Trophoblast cell (in vitro differentiated cells and primary cell): Measurements from ENCODE around the gene INPP1.

Experiments used
- DNase-seq, 2 donors: peaks; one replicate each; pipeline ENCODE4 v3.0.0-alpha.2; 2016
- H2AFZ ChIP-seq: 2 replicates; pipeline ENCODE4 v1.6.1; 2013; ENCODE audit warnings: low read length, moderate library complexity, mild to moderate bottlenecking; ENCODE audit not compliant: insufficient read depth, poor library complexity
- H2AK5ac ChIP-seq: 2 replicates; pipeline ENCODE4 v1.6.1; 2013; ENCODE audit warnings: mild to moderate bottlenecking, low read length
- H2BK120ac ChIP-seq: 2 replicates; pipeline ENCODE4 v1.6.1; 2013; ENCODE audit warnings: low read length, mild to moderate bottlenecking, moderate library complexity; ENCODE audit not compliant: insufficient read depth, poor library complexity
- H2BK12ac ChIP-seq: 2 replicates; pipeline ENCODE4 v1.6.1; 2013; ENCODE audit warnings: mild to moderate bottlenecking, low read length, moderate library complexity
- H2BK5ac ChIP-seq: 2 replicates; pipeline ENCODE4 v1.6.1; 2013; ENCODE audit warnings: low read length, low read depth, moderate library complexity, mild to moderate bottlenecking; ENCODE audit not compliant: poor library complexity
- H3K14ac ChIP-seq: 2 replicates; pipeline ENCODE4 v1.6.1; 2013; ENCODE audit warnings: mild to moderate bottlenecking, low read length
- H3K18ac ChIP-seq: 2 replicates; pipeline ENCODE4 v1.6.1; 2013; ENCODE audit warnings: mild to moderate bottlenecking, low read length
- H3K23ac ChIP-seq: 2 replicates; pipeline ENCODE4 v1.6.1; 2013; ENCODE audit warnings: low read length
- H3K27ac ChIP-seq: 2 replicates; pipeline ENCODE4 v1.5.1; 2013; ENCODE audit warnings: low read depth, mild to moderate bottlenecking, inconsistent platforms, low read length, moderate library complexity
- H3K27me3 ChIP-seq: 2 replicates; pipeline ENCODE4 v1.6.1; 2013; ENCODE audit warnings: inconsistent platforms, mild to moderate bottlenecking, low read length, moderate library complexity; ENCODE audit not compliant: insufficient read depth
- H3K36me3 ChIP-seq, 2 experiments: 1 replicate in 1 of 2; 2 replicates in 1 of 2; pipeline ENCODE4 v1.6.1; 2013; ENCODE audit warnings: low read length in 2 of 2, mild to moderate bottlenecking in 2 of 2, moderate library complexity in 1 of 2; ENCODE audit not compliant: insufficient read depth in 2 of 2, control insufficient read depth in 1 of 2
- H3K4ac ChIP-seq: 2 replicates; pipeline ENCODE4 v1.6.1; 2013; ENCODE audit warnings: low read depth, mild to moderate bottlenecking, low read length, moderate library complexity
- H3K4me1 ChIP-seq, 2 experiments: 1 replicate in 1 of 2; 2 replicates in 1 of 2; pipeline ENCODE4 v1.6.1; 2013; ENCODE audit warnings: low read length in 2 of 2, mild to moderate bottlenecking in 2 of 2, moderate library complexity in 1 of 2; ENCODE audit not compliant: insufficient read depth in 2 of 2, control insufficient read depth in 1 of 2
- H3K4me2 ChIP-seq: 2 replicates; pipeline ENCODE4 v1.6.1; 2013; ENCODE audit warnings: inconsistent platforms, mild to moderate bottlenecking, low read length, moderate library complexity
- H3K4me3 ChIP-seq: 2 replicates; pipeline ENCODE4 v1.5.1; 2013; ENCODE audit warnings: mild to moderate bottlenecking, low read depth, low read length, inconsistent platforms
- H3K79me1 ChIP-seq: one replicate; pipeline ENCODE4 v1.6.1; 2013; ENCODE audit warnings: low read length
- H3K79me2 ChIP-seq: 2 replicates; pipeline ENCODE4 v1.6.1; 2013; ENCODE audit warnings: low read length, mild to moderate bottlenecking; ENCODE audit not compliant: control insufficient read depth, insufficient read depth, poor library complexity
- H3K9ac ChIP-seq: 2 replicates; pipeline ENCODE4 v1.6.1; 2013; ENCODE audit warnings: mild to moderate bottlenecking, low read length
- H3K9me3 ChIP-seq: 2 replicates; pipeline ENCODE4 v1.6.1; 2013; ENCODE audit warnings: low read depth, mild to moderate bottlenecking, control low read depth, inconsistent platforms, low read length; ENCODE audit not compliant: insufficient read depth
- H4K12ac ChIP-seq: 2 replicates; pipeline ENCODE4 v1.6.1; 2013; ENCODE audit warnings: low read depth, mild to moderate bottlenecking, low read length, moderate library complexity
- H4K8ac ChIP-seq: 2 replicates; pipeline ENCODE4 v1.6.1; 2013; ENCODE audit warnings: low read depth, mild to moderate bottlenecking, low read length, moderate library complexity
- H4K91ac ChIP-seq: one replicate; pipeline ENCODE4 v1.6.1; 2013; ENCODE audit warnings: low read depth, mild to moderate bottlenecking, low read length, moderate library complexity
- WGBS: extraction: QIAGEN DNeasy Blood & Tissue Kit; methylation state at CpG from one replicate; pipeline ENCODE4 v1.1.7; 2013; ENCODE audit warnings: missing lambda C conversion rate; ENCODE audit not compliant: insufficient read length, insufficient coverage; ENCODE audit errors: extremely low coverage; 5-methylcytosine and 5-hydroxymethylcytosine counted together

The INPP1 gene

DNA sequence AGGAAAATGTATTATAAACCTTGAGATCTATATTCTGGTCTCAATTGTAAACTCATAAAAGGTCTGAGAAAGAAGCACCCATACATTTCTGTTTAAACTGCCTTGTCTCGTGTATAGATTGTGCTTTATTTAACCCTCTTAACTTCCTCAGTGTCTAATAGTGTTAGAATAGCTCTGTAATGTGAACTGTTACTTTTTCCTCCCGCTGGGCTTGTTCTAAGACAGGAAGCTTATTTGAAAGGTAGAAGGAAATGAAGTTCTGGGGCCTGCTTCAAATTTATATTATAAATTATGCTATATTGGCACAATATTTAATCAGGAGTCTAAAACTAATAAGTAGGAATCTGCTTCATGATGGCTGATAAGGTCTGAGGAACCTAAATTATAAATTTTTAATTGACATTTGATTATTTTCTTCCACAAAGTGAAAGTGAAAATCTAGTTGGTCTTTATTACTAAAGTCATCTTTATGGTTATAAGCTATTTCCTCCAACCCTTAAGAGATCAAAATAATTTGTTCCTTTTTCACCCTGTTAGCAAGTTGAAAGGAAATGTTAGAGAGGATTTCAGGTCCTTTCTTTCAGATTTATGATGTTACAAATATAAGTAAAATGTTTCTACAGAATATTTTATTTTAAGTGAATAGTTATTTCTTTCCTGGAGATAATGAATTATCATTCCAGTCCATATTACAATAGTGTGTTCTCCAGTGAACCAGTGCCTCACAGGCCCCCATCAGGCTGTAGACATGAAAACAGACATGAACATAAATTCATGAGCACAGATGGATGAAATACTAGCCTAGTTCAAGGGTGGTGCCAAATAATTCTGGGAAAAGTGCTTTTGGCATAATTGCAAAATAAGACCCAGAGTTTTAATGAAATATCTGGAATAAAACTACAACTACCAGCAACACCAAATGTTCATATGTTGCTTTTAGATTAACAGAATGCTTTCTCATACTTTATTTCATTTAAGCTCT lies 72.7 kb downstream of the INPP1 start:
- Histone ChIP-seq H4K12ac (no peak overlapping the region), H3K18ac (no peak overlapping the region), H3K36me3 (no peaks in the 10 kb centered on the region), H3K4me1 (peaks cover 9 to 11% of the 10 kb centered on the region in 2 experiments), H2BK120ac (no peak overlapping the region), H3K4me2 (no peak overlapping the region), H4K8ac (no peak overlapping the region), H3K79me1 (peaks cover 3% of the 10 kb centered on the region), H3K27me3 (no peaks in the 10 kb centered on the region), H2BK12ac (no peak overlapping the region), H3K9ac (no peak overlapping the region), H4K91ac (no peak overlapping the region), H3K79me2 (no peaks in the 10 kb centered on the region), H3K4ac (no peak overlapping the region), H2BK5ac (no peak overlapping the region), H2AK5ac (no peak overlapping the region), H2AFZ (no peak overlapping the region), H3K4me3 (no peak overlapping the region), H3K14ac (no peak overlapping the region), H3K23ac (no peak overlapping the region), H3K27ac (no peak overlapping the region), H3K9me3 (no peaks in the 10 kb centered on the region)
- DNase-seq: no peak
- WGBS: no CpG with 5 or more reads among the region's 2 CpGs

DNA sequence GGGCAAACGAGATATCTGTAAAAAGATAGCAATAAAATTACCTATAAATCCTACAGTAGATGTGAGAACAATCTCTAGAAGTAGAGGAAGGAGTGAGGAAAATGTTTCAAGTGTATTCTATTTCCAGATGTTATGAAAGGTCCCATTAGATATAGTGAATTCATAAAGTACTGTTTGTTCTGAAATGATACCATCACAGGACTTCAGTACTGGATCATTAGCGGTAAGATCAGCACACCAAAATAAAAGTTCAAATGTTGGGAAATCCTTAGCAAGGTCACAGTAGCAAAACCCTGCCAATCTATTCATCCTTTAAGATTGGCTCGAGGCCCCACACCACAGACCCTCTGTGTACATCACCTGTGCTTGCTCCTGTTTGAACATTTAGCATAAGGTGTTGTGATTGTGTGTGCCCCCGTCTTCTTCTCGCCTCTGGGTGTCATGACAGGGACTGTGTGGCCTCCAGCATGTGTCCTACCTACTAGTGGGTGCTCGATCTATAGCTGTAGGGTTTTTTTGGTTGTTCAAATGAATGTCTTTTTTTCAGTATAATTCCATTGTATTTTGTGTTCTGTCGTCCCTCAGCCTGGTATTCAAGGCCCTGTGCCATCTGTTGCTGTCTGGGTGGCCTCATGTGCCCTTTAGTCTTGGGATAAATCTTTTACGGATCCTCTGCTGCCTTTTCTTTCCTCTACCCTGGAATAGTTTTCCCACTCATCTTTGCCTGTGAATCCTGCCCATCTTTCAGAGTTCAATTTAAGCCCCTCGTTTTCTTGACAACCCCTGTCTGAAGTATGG lies 73.9 kb downstream of the INPP1 start:
- Histone ChIP-seq H3K23ac (no peak overlapping the region), H3K18ac (no peak overlapping the region), H3K79me1 (peaks cover 3% of the 10 kb centered on the region), H4K91ac (no peak overlapping the region), H2BK120ac (no peak overlapping the region), H3K36me3 (no peaks in the 10 kb centered on the region), H3K4me3 (no peak overlapping the region), H2BK12ac (no peak overlapping the region), H3K9me3 (no peaks in the 10 kb centered on the region), H2AFZ (no peak overlapping the region), H3K27ac (no peak overlapping the region), H3K4me2 (no peak overlapping the region), H3K4me1 (peaks cover 9 to 11% of the 10 kb centered on the region in 2 experiments), H3K27me3 (no peaks in the 10 kb centered on the region), H3K9ac (no peak overlapping the region), H3K14ac (no peak overlapping the region), H4K8ac (no peak overlapping the region), H4K12ac (no peak overlapping the region), H2BK5ac (no peak overlapping the region), H2AK5ac (no peak overlapping the region), H3K79me2 (no peaks in the 10 kb centered on the region), H3K4ac (no peak overlapping the region)
- WGBS: no CpG with 5 or more reads among the region's 9 CpGs
- no peak for DNase-seq

GRCh38 chr2:190418727-190419126 lies 75.3 kb downstream of the INPP1 start:
- H4K12ac ChIP-seq: no peak overlapping the region
- no peaks in the 10 kb centered on the region for H3K9me3 ChIP-seq
- no peak overlapping the region for H2BK120ac ChIP-seq
- no peaks in the 10 kb centered on the region for H3K79me2 ChIP-seq
- no peak overlapping the region for H2BK5ac ChIP-seq
- H3K4me2 ChIP-seq: no peak overlapping the region
- H3K36me3 ChIP-seq: no peaks in the 10 kb centered on the region
- no peak overlapping the region for H3K4ac ChIP-seq
- H3K4me3 ChIP-seq: no peak overlapping the region
- H3K27ac ChIP-seq: no peak overlapping the region
- no peaks in the 10 kb centered on the region for H3K27me3 ChIP-seq
- no peak overlapping the region for H2AK5ac ChIP-seq
- H2BK12ac ChIP-seq: no peak overlapping the region
- H3K14ac ChIP-seq: no peak overlapping the region
- no CpG with 5 or more reads among the region's 1 CpG for WGBS
- peak; percentile 8 to 54 for DNase-seq
- no peak overlapping the region for H3K18ac ChIP-seq
- H4K8ac ChIP-seq: no peak overlapping the region
- H3K4me1 ChIP-seq: peaks cover 9 to 11% of the 10 kb centered on the region in 2 experiments
- no peak overlapping the region for H3K9ac ChIP-seq
- no peak overlapping the region for H4K91ac ChIP-seq
- H3K79me1 ChIP-seq: peaks cover 3% of the 10 kb centered on the region
- H3K23ac ChIP-seq: no peak overlapping the region
- no peak overlapping the region for H2AFZ ChIP-seq

DNA sequence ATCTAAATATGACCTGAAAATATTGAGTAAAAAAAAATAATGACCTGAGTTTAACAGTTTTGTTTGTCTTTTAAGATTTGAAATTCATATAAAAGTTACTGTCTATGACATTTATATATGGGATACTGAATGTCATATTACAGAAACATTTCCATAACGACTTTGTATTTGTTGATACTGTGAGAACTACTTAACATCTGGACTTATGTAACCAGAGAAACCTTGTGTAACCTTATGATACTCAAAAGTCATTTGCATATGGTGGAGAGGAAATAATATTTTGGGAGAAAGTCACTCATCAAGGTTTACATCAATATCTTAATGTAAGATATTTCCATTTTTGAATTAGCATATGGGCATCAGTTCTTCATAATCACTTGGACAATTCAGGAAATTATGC lies 77.4 kb downstream of the INPP1 start:
- WGBS: no CpG with 5 or more reads among the region's 1 CpG
- H3K9me3 ChIP-seq: no peaks in the 10 kb centered on the region
- no peak overlapping the region for H3K18ac ChIP-seq

More for the DNA sequence above, 77.4 kb downstream of the INPP1 start:
- Histone ChIP-seq H2BK5ac (no peak overlapping the region), H3K9ac (no peak overlapping the region), H2AK5ac (no peak overlapping the region), H3K4ac (no peak overlapping the region), H3K79me2 (no peaks in the 10 kb centered on the region), H3K4me3 (no peak overlapping the region), H2BK120ac (no peak overlapping the region), H3K27ac (no peak overlapping the region), H2BK12ac (no peak overlapping the region), H3K79me1 (peaks cover 3% of the 10 kb centered on the region), H3K4me2 (no peak overlapping the region), H2AFZ (no peak overlapping the region), H4K91ac (no peak overlapping the region), H3K27me3 (no peaks in the 10 kb centered on the region), H3K14ac (no peak overlapping the region), H3K23ac (no peak overlapping the region), H4K8ac (no peak overlapping the region), H3K4me1 (peaks cover 9 to 11% of the 10 kb centered on the region in 2 experiments), H3K36me3 (no peaks in the 10 kb centered on the region), H4K12ac (no peak overlapping the region)
- DNase-seq: no peak
